Muscle layer of duodenum (tissue), 2 donors: ENCODE data around the gene CAVIN2.
"Not testable (repeated sequence)": the region's sequence is repeated elsewhere in the genome, so short reads cannot be mapped to it uniquely, and the experiment has no call there.

Experiments
- H3K27ac ChIP-seq: one replicate; pipeline ENCODE4 v1.7.0; 2013; ENCODE audit warnings: mild to moderate bottlenecking, low read length
- H3K27me3 ChIP-seq: one replicate; pipeline ENCODE4 v1.7.0; 2013; ENCODE audit warnings: low read depth, mild to moderate bottlenecking, control low read depth, low read length
- H3K36me3 ChIP-seq, 2 donors: one replicate each; pipeline ENCODE4 v1.7.0; 2013; ENCODE audit warnings: low read length in 2 of 2, control low read depth in 1 of 2, mild to moderate bottlenecking in 1 of 2; ENCODE audit not compliant: insufficient read depth in 2 of 2, control insufficient read depth in 1 of 2
- H3K4me1 ChIP-seq, 2 donors: one replicate each; pipeline ENCODE4 v1.7.0; 2013; ENCODE audit warnings: low read length in 2 of 2, mild to moderate bottlenecking in 2 of 2, control low read depth in 1 of 2, moderate library complexity in 1 of 2; ENCODE audit not compliant: insufficient read depth in 2 of 2, control insufficient read depth in 1 of 2
- H3K4me3 ChIP-seq, 2 donors: one replicate each; pipeline ENCODE4 v1.7.0; 2013; ENCODE audit warnings: low read length in 2 of 2, low read depth in 1 of 2, mild to moderate bottlenecking in 1 of 2
- H3K9me3 ChIP-seq, 2 donors: one replicate each; pipeline ENCODE4 v1.7.0; 2013; ENCODE audit warnings: low read length in 2 of 2, control low read depth in 1 of 2, mild to moderate bottlenecking in 1 of 2; ENCODE audit not compliant: control insufficient read depth in 1 of 2
- donor health status: healthy.

CAVIN2 gene

DNA sequence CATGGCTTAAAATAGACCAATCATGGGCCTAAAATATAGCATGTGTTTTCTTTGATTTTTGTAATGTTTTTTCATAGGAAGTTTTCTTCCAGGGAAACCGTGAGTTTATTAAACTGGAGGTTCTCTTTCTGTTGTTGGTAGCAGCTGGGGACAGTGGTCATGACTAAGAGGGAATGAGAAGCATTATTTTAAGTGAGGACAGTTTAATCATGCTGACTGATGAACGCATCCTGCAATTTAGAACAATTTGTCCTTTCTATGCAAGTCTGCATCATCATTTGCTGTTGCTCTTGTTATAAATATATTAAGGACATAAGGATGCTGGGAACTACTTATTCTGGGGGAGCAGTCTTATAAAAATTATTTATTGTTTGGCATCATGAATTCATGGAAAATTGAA, 51.2 kb downstream of the CAVIN2 start:
- H3K4me1 ChIP-seq: no peaks in the 10 kb centered on the region
- no peak overlapping the region for H3K27ac ChIP-seq
- no peak overlapping the region for H3K4me3 ChIP-seq
- no peaks in the 10 kb centered on the region for H3K9me3 ChIP-seq
- no peaks in the 10 kb centered on the region for H3K36me3 ChIP-seq
- H3K27me3 ChIP-seq: no peaks in the 10 kb centered on the region

DNA sequence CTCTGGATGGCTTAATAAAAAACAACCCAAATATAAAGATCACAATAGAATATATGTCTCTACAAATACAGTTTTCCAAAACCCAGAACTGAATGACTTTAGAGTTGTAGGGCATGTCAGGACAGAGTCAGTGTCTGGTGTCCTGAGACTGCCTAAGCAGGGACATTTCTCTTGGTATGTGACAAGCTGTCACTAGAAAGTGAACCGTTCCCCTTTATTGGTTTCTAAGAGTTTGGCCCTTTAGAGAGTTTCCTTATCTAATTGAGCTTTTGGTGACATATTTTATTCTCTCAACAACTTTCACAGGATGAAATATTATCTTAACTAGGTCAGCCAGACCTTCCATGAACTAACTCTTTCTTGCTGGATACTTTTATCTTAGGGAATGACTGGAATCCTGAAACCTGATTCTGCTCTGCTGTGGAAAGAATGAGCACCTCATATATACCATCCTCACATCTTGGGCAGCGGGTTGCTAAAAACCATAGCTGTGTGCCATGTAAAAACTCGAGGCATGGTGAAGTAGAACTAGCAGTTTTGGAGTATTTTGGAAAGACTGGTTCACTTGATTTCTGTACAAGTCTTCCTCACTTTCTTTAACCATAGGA, 54.8 kb downstream of the CAVIN2 start:
- H3K4me1 ChIP-seq: no peaks in the 10 kb centered on the region
- H3K27me3 ChIP-seq: no peaks in the 10 kb centered on the region
- no peak overlapping the region for H3K4me3 ChIP-seq
- no peak overlapping the region for H3K27ac ChIP-seq
- H3K36me3 ChIP-seq: no peaks in the 10 kb centered on the region
- no peaks in the 10 kb centered on the region for H3K9me3 ChIP-seq

DNA sequence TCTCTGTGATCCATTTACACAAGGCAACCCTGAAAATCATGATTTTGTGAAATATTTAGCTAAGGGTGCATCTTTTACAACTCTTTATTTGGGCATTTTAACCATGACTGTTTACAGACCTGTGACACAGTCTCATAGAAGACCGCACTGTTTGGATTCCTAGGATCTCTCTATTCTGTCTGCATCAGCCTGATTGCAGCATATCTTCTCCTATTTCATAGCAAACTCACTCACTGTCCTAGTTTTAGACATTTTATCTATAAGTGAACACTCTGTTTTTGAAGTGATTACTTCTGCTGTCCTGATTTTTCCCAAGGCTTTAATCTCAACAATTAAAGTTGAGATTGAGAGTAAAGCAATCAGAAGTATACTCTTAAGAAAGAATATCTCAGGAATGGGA, 56.2 kb downstream of the CAVIN2 start:
- Histone ChIP-seq H3K27me3 (no peaks in the 10 kb centered on the region), H3K4me3 (no peak overlapping the region), H3K27ac (no peak overlapping the region), H3K9me3 (no peaks in the 10 kb centered on the region), H3K4me1 (no peaks in the 10 kb centered on the region), H3K36me3 (no peaks in the 10 kb centered on the region)

DNA sequence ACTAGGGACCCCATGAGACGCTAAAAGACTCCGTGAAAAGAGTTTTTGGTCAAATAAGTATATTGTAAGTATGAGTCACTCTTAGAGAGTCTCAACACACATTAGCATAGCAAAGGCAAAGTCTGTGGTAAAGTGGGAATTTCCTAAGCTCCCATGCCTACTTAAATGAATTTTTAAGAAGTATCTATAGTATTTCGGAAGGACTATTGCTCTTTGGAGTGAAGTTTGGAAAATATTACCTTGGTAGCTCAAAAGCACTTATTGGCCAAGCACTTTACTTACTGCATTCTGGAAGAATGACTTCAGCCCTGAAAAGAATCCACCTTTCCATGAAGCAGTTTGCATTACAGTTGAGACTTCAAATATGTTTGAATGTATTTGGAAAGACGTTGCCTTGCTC, 57.1 kb downstream of the CAVIN2 start:
- Histone ChIP-seq H3K27me3 (no peaks in the 10 kb centered on the region), H3K27ac (no peak overlapping the region), H3K36me3 (no peaks in the 10 kb centered on the region), H3K4me1 (no peaks in the 10 kb centered on the region), H3K9me3 (no peaks in the 10 kb centered on the region), H3K4me3 (no peak overlapping the region)

DNA sequence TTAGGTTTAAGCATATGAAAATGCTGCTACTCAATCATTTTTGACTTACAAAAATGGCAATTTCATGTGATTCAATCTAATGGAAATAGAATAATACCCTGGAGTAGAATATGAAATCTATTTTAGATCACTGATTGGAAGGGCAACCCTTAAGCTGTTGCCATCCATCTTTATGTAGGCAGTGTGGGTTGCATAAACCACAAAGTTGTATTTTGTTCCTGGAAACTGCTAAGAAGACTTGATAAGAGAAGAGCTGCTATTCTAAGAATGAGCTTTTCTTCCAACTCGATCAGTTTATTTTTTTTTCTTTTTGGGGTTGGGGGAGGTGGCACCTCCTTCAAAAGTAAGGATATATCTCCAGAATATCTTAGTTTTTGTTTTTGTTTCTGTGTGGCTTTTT, 60.2 kb downstream of the CAVIN2 start:
- no peaks in the 10 kb centered on the region for H3K27me3 ChIP-seq
- H3K4me1 ChIP-seq: no peaks in the 10 kb centered on the region
- H3K4me3 ChIP-seq: no peak overlapping the region
- H3K36me3 ChIP-seq: no peaks in the 10 kb centered on the region
- H3K9me3 ChIP-seq: no peaks in the 10 kb centered on the region
- no peak overlapping the region for H3K27ac ChIP-seq

DNA sequence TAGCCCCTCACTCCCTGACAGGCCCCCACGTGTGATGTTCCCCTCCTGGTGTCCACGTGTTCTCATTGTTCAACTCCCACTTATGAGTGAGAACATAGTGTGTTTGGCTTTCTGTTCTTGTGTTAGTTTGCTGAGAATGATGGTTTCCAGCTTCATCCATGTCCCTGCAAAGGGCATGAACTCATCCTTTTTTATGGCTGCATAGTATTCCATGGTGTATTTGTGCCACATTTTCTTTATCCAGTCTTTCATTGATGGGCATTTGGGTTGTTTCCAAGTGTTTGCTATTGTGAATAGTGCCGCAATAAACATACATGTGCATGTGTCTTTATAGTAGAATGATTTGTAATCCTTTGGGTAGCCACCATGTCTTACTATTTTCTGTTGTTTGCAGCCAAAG, 61.2 kb downstream of the CAVIN2 start:
- H3K27me3 ChIP-seq, H3K4me1 ChIP-seq: not testable (repeated sequence)

More for the DNA sequence above, 61.2 kb downstream of the CAVIN2 start:
- H3K4me3 ChIP-seq, H3K9me3 ChIP-seq, H3K36me3 ChIP-seq, H3K27ac ChIP-seq: not testable (repeated sequence)
